ENCODE results near the gene GIMAP2.

- TF ChIP-seq CTCF (IDR thresholded peaks at IDR 0.05), result no peak
- TF ChIP-seq POLR2A (IDR thresholded peaks at IDR 0.05), result no peak
Observed at GRCh38 chr7:150738591-150739001, 53.1 kb downstream of the GIMAP2 start.
